NCI-H2171 treated with DMSO at 0.1 percent for 48 hours (cell line): Measurements from ENCODE around the gene DUOX2.
"Not testable (repeated sequence)": the region's sequence is repeated elsewhere in the genome, so short reads cannot be mapped to it uniquely, and the experiment has no call there.

Source experiments
- DNase-seq: peaks from one replicate; lab custom pipeline; 2025; lab: John Stamatoyannopoulos, UW

The DUOX2 gene

GRCh38 chr15:45118996-45119395 is 5.0 kb upstream of the DUOX2 start:
- DNase-seq: no peak

- peak; percentile 97 for DNase-seq
Observed at GRCh38 chr15:45118131-45118588, 4.2 kb upstream of the DUOX2 start.

GRCh38 chr15:45117308-45118130 is 3.5 kb upstream of the DUOX2 start:
- DNase-seq: no peak

GRCh38 chr15:45116482-45117307 is 2.7 kb upstream of the DUOX2 start:
- DNase-seq: no peak

- DNase-seq: no peak
Observed at GRCh38 chr15:45116006-45116481, 2.1 kb upstream of the DUOX2 start.

GRCh38 chr15:45115312-45115820 is 1.4 kb upstream of the DUOX2 start:
- DNase-seq: no peak

- no peak for DNase-seq
Observed at GRCh38 chr15:45114751-45115085, 746 bp upstream of the DUOX2 start.

GRCh38 chr15:45113380-45113990 is 487 bp downstream of the DUOX2 start:
- peak; percentile 57 for DNase-seq

GRCh38 chr15:45112591-45113379 is 1.2 kb downstream of the DUOX2 start:
- DNase-seq: peak; percentile 57

- DNase-seq: peak; percentile 35
Observed at GRCh38 chr15:45112143-45112590, 1.8 kb downstream of the DUOX2 start.

- DNase-seq: no peak
Observed at GRCh38 chr15:45111390-45112142, 2.4 kb downstream of the DUOX2 start.

GRCh38 chr15:45110256-45110820 is 3.6 kb downstream of the DUOX2 start:
- DNase-seq: no peak

- DNase-seq: no peak
Observed at GRCh38 chr15:45107941-45108630, 5.9 kb downstream of the DUOX2 start.

- no peak for DNase-seq
Observed at GRCh38 chr15:45106002-45106790, 7.8 kb downstream of the DUOX2 start.

GRCh38 chr15:45105586-45105985 is 8.4 kb downstream of the DUOX2 start:
- DNase-seq: no peak

GRCh38 chr15:45104170-45104569 is 9.8 kb downstream of the DUOX2 start:
- DNase-seq: not testable (repeated sequence)

GRCh38 chr15:45102226-45102625 is 11.7 kb downstream of the DUOX2 start:
- no peak for DNase-seq

GRCh38 chr15:45101749-45102148 is 12.2 kb downstream of the DUOX2 start:
- DNase-seq: no peak
